GM08714 (cell line): ENCODE results near the gene KCNN1.
"Not testable (repeated sequence)": the region's sequence is repeated elsewhere in the genome, so short reads cannot be mapped to it uniquely, and the experiment has no call there.

Experiments
- H3K4me3 ChIP-seq: fragments of 200-500 bp; sonication (Bioruptor generic); 2 replicates; pipeline ENCODE4 v1.5.1; 2014; ENCODE audit warnings: mild to moderate bottlenecking, low read length, inconsistent platforms
- ZNF274 ChIP-seq: IDR thresholded peaks from 2 replicates; pipeline ENCODE4 v1.6.1; 2012; ENCODE audit warnings: mild to moderate bottlenecking, low read depth, low read length

Gene KCNN1

GRCh38 chr19:17966550-17967256, at the start of gene KCNN1:
Gene KCNN1, plus strand, starts transcription at chr19:17967107. Its CDS starts 6,782 bp downstream, at chr19:17973889.
- no peak for TF ChIP-seq ZNF274
- no peak within 1 kb of the TSS for H3K4me3 ChIP-seq

GRCh38 chr19:17918151-17918550, 48.8 kb upstream of the KCNN1 start:
- not testable (repeated sequence) for H3K4me3 ChIP-seq

DNA sequence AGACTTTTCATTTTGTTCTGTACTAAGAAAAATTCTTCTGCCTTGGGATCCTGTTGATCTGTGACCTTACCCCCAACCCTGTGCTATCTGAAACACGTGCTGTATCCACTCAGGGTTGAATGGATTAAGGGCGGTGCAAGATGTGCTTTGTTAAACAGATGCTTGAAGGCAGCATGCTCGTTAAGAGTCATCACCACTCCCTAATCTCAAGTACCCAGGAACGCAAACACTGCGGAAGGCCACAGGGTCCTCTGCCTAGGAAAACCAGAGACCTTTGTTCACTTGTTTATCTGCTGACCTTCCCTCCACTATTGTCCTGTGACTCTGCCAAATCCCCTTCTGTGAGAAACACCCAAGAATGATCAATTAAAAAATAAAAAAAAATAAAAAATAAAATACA, 47.8 kb upstream of the KCNN1 start:
- H3K4me3 ChIP-seq: not testable (repeated sequence)

GRCh38 chr19:17920527-17920926, 46.4 kb upstream of the KCNN1 start:
- TF ChIP-seq ZNF274: no peak
- H3K4me3 ChIP-seq: no peak overlapping the region

GRCh38 chr19:17922138-17922537, 44.8 kb upstream of the KCNN1 start:
- no peak overlapping the region for H3K4me3 ChIP-seq
- TF ChIP-seq ZNF274: no peak

- no peak overlapping the region for H3K4me3 ChIP-seq
- TF ChIP-seq ZNF274: no peak
These were observed 40.9 kb upstream of the KCNN1 start for GRCh38 chr19:17926044-17926443.

DNA sequence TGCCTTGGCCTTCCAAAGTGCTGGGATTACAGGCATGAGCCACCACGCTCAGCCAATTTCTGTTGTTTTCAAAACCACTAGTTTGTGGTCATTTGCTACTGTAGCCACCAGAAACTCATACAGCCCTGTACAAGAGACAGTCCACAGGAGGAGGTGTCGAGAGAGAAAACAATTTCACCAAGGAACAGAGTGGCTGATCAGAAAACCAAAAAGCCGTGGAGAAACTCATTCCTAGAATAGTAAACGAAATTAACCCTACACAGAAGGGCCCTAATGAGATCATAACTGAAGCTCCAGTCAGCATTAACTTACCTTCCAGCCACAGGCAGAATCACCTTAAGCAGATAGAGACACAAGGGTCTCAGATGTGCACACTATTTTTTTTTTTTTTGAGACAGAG, 37.9 kb upstream of the KCNN1 start:
- TF ChIP-seq ZNF274: no peak

GRCh38 chr19:17931532-17932191, 35.2 kb upstream of the KCNN1 start:
- H3K4me3 ChIP-seq: peak overlapping the region; percentile 89; the same call in 1 of the 2 replicates

More for the DNA sequence above, 37.9 kb upstream of the KCNN1 start:
- no peak overlapping the region for H3K4me3 ChIP-seq

GRCh38 chr19:17932485-17933338, 34.2 kb upstream of the KCNN1 start, which contains the start of gene CCDC124:
Gene CCDC124, plus strand, starts transcription at chr19:17933015. Its CDS starts 3,406 bp downstream, at chr19:17936421.
- TF ChIP-seq ZNF274: no peak
- H3K4me3 ChIP-seq: peak within 1 kb of the TSS; percentile 89

More at GRCh38 chr19:17931532-17932191, 35.2 kb upstream of the KCNN1 start:
- no peak for TF ChIP-seq ZNF274

DNA sequence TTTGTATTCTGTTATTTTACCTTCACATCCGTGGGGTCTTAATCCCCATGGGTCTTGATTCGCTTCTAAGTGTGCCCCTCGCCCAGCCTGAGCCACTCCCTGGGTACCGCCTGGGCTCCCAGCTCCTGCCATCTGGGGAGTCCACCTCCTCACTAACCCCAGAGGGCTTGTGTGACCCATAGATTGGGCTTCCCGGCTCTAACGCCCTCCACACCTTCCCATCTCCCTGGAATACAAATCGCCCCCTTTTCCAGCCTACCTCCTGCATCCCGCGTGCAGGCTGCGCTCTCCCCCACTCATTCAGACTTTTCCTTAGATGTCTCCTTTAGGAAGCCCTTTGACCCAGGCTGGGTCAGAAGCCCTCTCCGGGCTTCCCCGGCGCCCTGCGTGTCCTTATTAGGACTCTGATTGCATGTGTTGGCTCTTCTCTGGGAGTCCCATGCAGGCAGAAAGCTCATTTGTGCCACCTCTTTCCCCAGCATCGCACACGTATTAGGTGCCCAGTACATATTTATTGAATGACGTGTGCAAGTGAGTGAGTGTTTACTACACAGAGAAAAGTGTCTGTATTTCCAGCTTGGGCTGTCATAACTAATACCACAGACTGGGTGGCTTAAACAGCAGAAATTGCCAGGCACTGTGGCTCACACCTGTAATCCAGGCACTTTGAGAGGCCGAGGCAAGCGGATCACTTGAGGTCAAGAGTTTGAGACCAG, 33.3 kb upstream of the KCNN1 start:
- no peak for TF ChIP-seq ZNF274
- H3K4me3 ChIP-seq: peak overlapping the region; percentile 89

- H3K4me3 ChIP-seq: no peak overlapping the region
- no peak for TF ChIP-seq ZNF274
These were observed 30.5 kb upstream of the KCNN1 start for GRCh38 chr19:17936379-17936778.

- TF ChIP-seq ZNF274: no peak
These were observed 29.5 kb upstream of the KCNN1 start for GRCh38 chr19:17937371-17937900.

GRCh38 chr19:17938092-17938845, 28.6 kb upstream of the KCNN1 start:
- no peak for TF ChIP-seq ZNF274
- no peak overlapping the region for H3K4me3 ChIP-seq

More at GRCh38 chr19:17937371-17937900, 29.5 kb upstream of the KCNN1 start:
- no peak overlapping the region for H3K4me3 ChIP-seq
